HG02840 (cell line): ENCODE results near the gene CDC5L.

Experiments used
- ATAC-seq: cut with Tn5 transposase; IDR thresholded peaks from one replicate; pipeline ENCODE4 v1.9.1; 2021; ENCODE audit warnings: mild to moderate bottlenecking, moderate library complexity, moderate number of reproducible peaks; ENCODE audit not compliant: unreplicated experiment, low FRiP score

CDC5L gene

GRCh38 chr6:44373051-44373450, 14.5 kb upstream of the CDC5L start:
- no peak for ATAC-seq

GRCh38 chr6:44373787-44374186, 13.7 kb upstream of the CDC5L start:
- no peak for ATAC-seq

GRCh38 chr6:44375071-44375470, 12.4 kb upstream of the CDC5L start:
- ATAC-seq = no peak

GRCh38 chr6:44377484-44377883, 10.0 kb upstream of the CDC5L start:
- ATAC-seq = no peak

GRCh38 chr6:44377971-44378370, 9.5 kb upstream of the CDC5L start:
- no peak for ATAC-seq

- ATAC-seq = no peak
Measured at GRCh38 chr6:44381739-44382138, 5.8 kb upstream of the CDC5L start.

GRCh38 chr6:44386364-44386928, 1.1 kb upstream of the CDC5L start:
- no peak for ATAC-seq

GRCh38 chr6:44386929-44387345, 569 bp upstream of the CDC5L start:
- no peak for ATAC-seq

- no peak for ATAC-seq
Measured at GRCh38 chr6:44388135-44388487, 605 bp downstream of the CDC5L start.

- ATAC-seq = no peak
Measured at GRCh38 chr6:44388887-44389286, 1.4 kb downstream of the CDC5L start.

GRCh38 chr6:44390158-44390683, 2.7 kb downstream of the CDC5L start:
- ATAC-seq = no peak

- no peak for ATAC-seq
Measured at GRCh38 chr6:44395501-44395900, 8.0 kb downstream of the CDC5L start.

GRCh38 chr6:44396968-44397367, 9.5 kb downstream of the CDC5L start:
- ATAC-seq = no peak

GRCh38 chr6:44397424-44398164, 10.1 kb downstream of the CDC5L start:
- ATAC-seq = no peak

GRCh38 chr6:44399991-44400390, 12.5 kb downstream of the CDC5L start:
- ATAC-seq = no peak

- ATAC-seq = no peak
Measured at GRCh38 chr6:44400572-44400971, 13.1 kb downstream of the CDC5L start.

- no peak for ATAC-seq
Measured at GRCh38 chr6:44401138-44401537, 13.6 kb downstream of the CDC5L start.

- ATAC-seq = no peak
Measured at GRCh38 chr6:44404022-44404714, 16.7 kb downstream of the CDC5L start.

- ATAC-seq = no peak
Measured at GRCh38 chr6:44404715-44405099, 17.2 kb downstream of the CDC5L start.

- ATAC-seq = no peak
Measured at GRCh38 chr6:44407951-44408670, 20.6 kb downstream of the CDC5L start.

GRCh38 chr6:44409207-44409794, 21.8 kb downstream of the CDC5L start:
- ATAC-seq = no peak
